Activated CD8-positive, alpha-beta memory T cell treated with anti-CD3 and anti-CD28 coated beads, Interleukin-2, amount 50 U/mL, for 48 hours (primary cell): ENCODE data around the gene GOLGA8N.

Experiments used
- DNase-seq: peaks from one replicate; pipeline ENCODE4 v3.0.0-alpha.2; 2020

GOLGA8N gene

DNA sequence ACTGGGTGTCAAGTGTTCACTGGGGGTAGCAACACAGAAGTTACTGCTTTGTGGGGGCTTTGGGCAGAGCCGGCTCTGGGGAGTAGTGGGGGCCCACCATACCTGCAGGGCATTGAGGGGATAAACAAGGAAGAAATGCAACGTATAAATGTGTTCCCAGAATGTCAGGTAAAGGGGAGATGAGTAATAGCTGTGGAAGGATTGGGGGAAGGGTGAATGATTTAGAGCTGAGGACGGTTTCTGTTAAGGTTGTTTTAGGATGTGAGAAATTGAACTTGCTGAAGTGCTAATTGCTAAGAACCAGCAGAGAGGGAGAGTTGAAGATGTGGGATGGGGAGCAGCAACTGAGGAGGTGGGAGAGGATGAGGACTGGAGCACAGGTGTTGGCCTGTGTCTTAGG is 58.9 kb downstream of the GOLGA8N start:
- no peak for DNase-seq

DNA sequence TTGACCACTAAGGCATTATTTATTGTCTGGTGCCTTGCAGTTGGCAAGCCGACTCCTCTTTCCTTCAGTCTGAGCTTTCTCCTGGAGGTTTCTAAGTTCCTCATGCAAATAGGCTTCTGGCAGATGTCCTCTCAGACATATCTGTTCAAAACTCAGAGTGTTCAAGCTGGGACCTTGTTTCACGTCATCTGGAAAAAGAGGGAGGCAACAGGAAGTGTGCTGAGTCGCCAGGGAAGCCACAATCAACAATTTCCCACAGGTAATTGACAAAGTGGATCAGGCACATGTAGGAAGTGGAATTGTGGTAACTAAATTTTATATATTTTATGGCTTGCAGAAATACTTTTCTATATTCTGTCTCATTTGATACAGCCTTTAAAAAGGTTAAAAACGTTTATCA is 62.8 kb downstream of the GOLGA8N start:
- DNase-seq: no peak

DNA sequence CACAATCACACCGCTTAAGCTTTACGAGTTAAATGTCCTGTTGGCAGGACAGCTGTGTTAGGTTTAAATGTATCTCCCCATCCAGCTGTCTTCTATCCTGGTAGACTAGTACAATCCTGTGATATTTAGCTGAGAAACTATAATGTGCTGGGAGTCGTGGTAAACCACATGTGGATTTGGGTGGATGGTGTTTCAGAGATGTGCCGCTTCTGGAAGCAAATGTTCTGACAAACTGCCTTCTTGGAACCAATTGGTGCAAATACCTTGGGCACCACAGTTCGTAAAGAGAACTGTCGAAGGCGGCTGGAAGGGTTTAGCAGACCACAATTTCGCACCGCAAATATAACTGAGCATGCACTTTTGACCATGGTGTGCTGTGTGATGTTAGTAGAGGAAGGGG is 63.2 kb downstream of the GOLGA8N start:
- DNase-seq: no peak
